ENCODE measurements around the gene SCN4B.

SCN4B gene

DNA sequence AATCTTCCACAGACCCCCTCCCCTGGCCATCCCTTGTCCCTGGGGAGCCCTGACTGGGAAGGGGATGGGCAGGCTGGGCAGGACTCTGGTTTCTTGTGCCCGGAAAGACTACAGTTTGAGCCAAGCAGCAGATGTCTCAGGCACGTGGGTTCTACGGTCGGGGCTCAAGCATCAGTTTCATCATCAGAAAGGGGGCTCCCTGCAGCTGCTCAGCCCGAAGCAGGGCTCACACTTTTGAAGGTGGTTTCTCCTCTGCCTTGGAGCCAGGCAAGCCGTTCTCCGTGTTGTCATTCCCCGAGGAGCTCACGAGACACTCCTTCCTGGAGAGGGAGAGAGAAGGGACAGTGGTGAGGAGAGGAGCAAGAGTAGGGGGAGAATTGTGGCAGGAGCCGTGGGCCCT, 15.8 kb downstream of the SCN4B start:
- in situ Hi-C loops (cut with HindIII; ENCODE audit: low pct_ligation_motif_present, low pct_unique_long_range_greater_than_20kb, low sequenced_read_pairs): no loop called here
- DNase-seq: no peak

DNA sequence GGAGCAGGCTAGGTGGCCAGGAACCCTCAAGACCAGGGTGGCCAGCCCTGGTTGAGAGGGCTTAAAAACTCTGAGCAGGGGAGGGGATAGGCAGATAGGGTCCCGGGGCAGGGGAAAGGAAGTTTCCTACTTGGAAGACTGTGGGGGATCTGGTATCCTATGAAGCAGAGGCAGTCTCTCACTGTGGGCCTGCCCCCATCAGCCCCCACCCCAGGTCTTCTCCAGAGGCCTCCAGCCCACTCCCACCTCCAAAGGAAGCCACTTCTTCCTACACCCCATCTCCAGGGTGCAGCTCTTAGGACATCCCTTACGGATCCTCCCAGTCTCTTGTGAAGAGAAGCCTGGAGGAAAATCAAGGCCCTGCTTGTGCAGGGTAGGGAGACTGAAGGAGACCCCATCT, 16.3 kb downstream of the SCN4B start:
- in situ Hi-C loops (cut with HindIII; ENCODE audit: low pct_ligation_motif_present, low pct_unique_long_range_greater_than_20kb, low sequenced_read_pairs): no loop called here

GRCh38 chr11:118135796-118136165, 16.8 kb downstream of the SCN4B start:
- in situ Hi-C loops (cut with HindIII; ENCODE audit: low pct_ligation_motif_present, low pct_unique_long_range_greater_than_20kb, low sequenced_read_pairs): no loop called here
- no peak for DNase-seq

More for the DNA sequence above, 16.3 kb downstream of the SCN4B start:
- DNase-seq: no peak

GRCh38 chr11:118135051-118135795, 17.4 kb downstream of the SCN4B start:
- no peak for DNase-seq
- in situ Hi-C loops (cut with HindIII; ENCODE audit: low pct_ligation_motif_present, low pct_unique_long_range_greater_than_20kb, low sequenced_read_pairs): no loop called here

- in situ Hi-C loops (cut with HindIII; ENCODE audit: low pct_ligation_motif_present, low pct_unique_long_range_greater_than_20kb, low sequenced_read_pairs): no loop called here
- DNase-seq: no peak
Observed at GRCh38 chr11:118133816-118134215, 18.8 kb downstream of the SCN4B start.

GRCh38 chr11:118132385-118133151, 20.1 kb downstream of the SCN4B start:
- no peak for DNase-seq
- in situ Hi-C loops (cut with HindIII; ENCODE audit: low pct_ligation_motif_present, low pct_unique_long_range_greater_than_20kb, low sequenced_read_pairs): no loop called here

DNA sequence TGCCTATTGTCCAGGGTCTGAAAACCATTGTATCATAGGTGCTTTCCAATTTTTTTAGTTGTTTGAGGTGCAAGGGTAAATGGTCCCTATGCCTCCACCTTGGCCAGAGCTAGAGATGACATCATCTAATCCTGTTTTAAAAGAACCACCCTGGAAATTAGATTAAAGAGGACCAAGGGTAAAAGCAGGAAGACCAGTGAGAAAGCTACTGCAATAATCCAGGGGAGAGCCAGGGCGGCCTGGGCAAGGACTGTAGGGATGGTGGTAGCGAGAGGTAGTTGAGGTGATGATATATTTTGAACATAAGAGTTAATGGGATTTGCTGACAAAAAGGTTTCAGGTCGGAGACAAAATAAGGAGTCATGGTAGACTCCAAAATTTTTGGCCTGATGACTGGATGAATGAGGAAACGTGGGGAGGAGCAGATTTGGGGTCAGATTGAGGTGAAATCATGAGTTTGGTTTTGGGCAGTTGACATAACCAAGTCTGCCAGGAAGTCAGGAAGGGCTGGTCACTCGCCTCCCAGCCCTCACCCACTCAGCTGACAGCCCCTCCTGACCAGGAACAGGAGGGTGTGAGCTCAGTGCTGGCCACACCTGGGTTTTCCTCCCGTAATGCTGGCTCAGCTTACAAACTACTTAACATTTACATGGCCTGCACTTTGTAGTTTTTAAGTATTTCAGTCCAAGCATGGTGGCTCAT, 23.0 kb downstream of the SCN4B start:
- no peak for DNase-seq
- in situ Hi-C loops (cut with HindIII; ENCODE audit: low pct_ligation_motif_present, low pct_unique_long_range_greater_than_20kb, low sequenced_read_pairs): no loop called here

- in situ Hi-C loops (cut with HindIII; ENCODE audit: low pct_ligation_motif_present, low pct_unique_long_range_greater_than_20kb, low sequenced_read_pairs): no loop called here
- no peak for DNase-seq
Observed at GRCh38 chr11:118128721-118129470, 23.7 kb downstream of the SCN4B start.

GRCh38 chr11:118128310-118128709, 24.3 kb downstream of the SCN4B start:
- DNase-seq: no peak
- in situ Hi-C loops (cut with HindIII; ENCODE audit: low pct_ligation_motif_present, low pct_unique_long_range_greater_than_20kb, low sequenced_read_pairs): no loop called here

DNA sequence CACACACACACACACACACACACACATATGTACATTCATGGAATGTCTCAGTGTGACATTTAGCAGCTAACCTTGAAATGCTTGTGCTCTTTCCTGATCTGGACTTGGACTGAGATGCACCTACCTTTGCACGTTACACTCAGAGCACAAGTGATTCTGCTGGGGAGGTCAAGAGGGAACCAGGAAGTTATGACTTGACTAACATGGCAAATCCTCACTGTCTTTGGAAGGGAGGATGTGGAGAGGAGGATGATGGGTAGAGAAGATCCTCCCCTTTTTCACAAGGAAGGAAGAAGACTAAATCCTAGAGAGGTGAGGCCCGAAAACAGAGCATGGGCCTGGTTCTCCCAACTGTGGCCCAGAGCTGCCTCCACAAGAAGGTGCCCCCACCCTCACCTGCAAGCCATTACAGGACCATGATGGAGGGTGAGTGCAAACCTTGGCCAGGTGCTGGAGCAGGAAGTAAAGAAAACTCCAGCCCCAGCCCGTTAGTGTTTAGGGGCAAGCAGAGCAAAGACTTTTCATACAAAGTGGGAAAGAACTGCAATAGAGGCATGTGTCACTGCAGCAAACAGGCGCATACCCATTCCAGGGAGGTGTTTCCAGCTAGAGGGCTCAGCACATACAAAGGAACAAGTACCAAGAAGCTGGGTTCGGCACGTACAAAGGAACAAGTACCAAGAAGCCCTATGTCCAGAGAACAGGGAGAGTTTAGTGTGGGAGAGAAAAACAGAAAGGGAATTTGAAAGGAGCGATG, 26.4 kb downstream of the SCN4B start:
- DNase-seq: peak; percentile 29
- in situ Hi-C loops (cut with HindIII; ENCODE audit: low pct_ligation_motif_present, low pct_unique_long_range_greater_than_20kb, low sequenced_read_pairs): no loop called here

DNA sequence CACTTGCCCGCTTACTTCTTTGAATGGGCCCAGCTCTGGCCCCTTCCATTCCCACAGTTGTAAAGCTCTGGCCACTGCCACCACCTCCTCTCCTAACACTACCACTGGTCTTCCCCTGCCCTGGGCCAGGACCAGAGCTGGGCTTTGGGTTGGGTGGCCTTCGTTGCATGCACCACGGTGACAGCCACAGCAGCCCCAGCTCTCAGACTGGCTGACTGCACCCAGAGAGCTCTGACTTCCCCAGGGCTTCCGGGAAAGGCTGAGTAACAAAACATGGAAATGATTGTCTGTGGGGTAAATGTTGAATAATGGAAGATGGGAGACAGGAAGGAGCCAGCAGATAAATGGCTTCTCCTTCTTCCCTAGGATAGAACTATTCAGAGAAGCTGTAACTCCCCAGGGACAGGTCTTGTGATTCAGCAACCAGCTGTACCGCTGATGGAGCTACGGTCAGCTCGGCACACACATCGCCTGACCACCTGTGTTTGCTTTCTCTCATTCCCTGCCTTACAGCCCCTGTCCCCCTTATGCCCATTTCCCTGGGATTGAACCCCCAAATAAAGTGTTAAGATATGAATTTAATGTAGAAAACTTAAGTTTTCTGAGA, 27.6 kb downstream of the SCN4B start:
- no peak for DNase-seq
- in situ Hi-C loops (cut with HindIII; ENCODE audit: low pct_ligation_motif_present, low pct_unique_long_range_greater_than_20kb, low sequenced_read_pairs): no loop called here

GRCh38 chr11:118120793-118121192, 31.8 kb downstream of the SCN4B start:
- in situ Hi-C loops (cut with HindIII; ENCODE audit: low pct_ligation_motif_present, low pct_unique_long_range_greater_than_20kb, low sequenced_read_pairs): no loop called here

GRCh38 chr11:118117790-118118601, 34.6 kb downstream of the SCN4B start:
- DNase-seq: no peak
- in situ Hi-C loops (cut with HindIII; ENCODE audit: low pct_ligation_motif_present, low pct_unique_long_range_greater_than_20kb, low sequenced_read_pairs): no loop called here

More at GRCh38 chr11:118120793-118121192, 31.8 kb downstream of the SCN4B start:
- no peak for DNase-seq

DNA sequence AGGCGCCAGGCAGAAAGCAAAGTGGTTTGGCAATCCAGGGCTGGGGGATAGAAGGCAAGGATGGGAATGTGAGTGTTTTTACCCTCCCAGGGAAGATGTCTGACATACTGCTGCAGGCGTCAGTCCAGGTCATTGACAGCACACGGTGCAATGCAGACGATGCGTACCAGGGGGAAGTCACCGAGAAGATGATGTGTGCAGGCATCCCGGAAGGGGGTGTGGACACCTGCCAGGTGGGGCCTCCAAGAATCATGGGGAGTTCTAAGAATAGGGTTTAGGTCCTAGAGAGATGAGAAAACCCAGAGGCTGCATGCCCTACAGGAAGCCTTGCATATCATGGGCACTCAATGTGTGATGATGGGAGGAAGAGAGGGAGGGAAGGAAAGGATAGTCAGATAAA, 37.6 kb downstream of the SCN4B start:
- in situ Hi-C loops (cut with HindIII; ENCODE audit: low pct_ligation_motif_present, low pct_unique_long_range_greater_than_20kb, low sequenced_read_pairs): no loop called here
- no peak for DNase-seq

DNA sequence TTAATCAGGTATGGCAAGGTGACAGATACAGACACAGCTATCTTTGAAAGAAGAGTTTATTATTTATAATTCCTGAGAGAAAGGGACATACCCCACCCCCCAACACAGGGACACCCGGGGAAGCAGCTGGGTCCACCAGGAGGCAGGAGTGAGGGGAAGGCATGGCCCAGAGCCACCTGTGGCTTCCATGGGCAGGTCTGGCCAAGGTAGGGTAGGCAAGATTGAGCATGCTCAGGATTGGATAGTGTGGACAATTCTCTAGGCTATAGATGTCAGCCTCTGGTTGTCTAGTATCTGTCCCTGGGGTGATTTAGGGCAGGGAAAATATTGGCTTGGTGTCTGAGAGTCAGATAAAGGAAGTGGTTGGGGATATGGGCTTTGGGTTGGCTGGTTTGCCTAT, 38.4 kb downstream of the SCN4B start:
- no peak for DNase-seq
- in situ Hi-C loops (cut with HindIII; ENCODE audit: low pct_ligation_motif_present, low pct_unique_long_range_greater_than_20kb, low sequenced_read_pairs): no loop called here

DNA sequence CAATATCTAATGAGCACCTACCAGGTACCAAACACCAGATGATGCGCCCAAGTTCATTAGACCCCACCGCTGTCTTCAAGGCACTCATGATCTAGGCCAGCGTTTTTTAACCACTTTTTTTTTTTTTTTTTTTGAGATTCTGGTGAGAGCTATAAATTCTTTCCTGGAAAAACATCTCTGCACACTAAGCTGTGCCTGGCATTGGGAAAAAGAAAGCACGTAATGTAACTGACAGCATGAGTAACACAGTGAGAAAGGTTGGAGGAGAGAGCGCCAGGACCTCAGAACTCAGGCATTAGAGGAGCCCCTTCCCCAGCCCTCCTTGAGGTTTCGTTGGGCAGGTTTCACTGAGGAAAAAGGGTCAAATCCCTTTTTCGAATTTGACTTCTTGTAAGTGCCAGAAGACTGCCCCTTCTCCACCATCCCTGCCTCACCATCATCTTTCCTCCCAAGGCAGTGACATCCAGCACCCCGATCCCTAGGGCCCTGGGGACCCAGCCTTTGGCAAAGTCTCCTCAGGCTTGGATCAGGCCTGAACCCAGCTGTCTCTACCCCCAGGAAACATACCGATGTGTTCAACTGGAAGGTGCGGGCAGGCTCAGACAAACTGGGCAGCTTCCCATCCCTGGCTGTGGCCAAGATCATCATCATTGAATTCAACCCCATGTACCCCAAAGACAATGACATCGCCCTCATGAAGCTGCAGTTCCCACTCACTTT, 39.8 kb downstream of the SCN4B start:
- DNase-seq: no peak
- in situ Hi-C loops (cut with HindIII; ENCODE audit: low pct_ligation_motif_present, low pct_unique_long_range_greater_than_20kb, low sequenced_read_pairs): no loop called here

DNA sequence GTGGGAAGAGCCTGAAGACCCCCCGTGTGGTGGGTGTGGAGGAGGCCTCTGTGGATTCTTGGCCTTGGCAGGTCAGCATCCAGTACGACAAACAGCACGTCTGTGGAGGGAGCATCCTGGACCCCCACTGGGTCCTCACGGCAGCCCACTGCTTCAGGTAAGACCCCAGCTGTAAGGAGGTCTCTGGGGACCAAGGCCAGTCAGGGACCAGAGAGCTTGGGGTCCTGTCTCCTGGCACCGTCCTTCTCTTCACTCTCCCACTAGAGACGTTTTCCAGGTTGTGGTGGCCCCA, 40.9 kb downstream of the SCN4B start:
- in situ Hi-C loops (cut with HindIII; ENCODE audit: low pct_ligation_motif_present, low pct_unique_long_range_greater_than_20kb, low sequenced_read_pairs): no loop called here
- DNase-seq: no peak

Data from ACHN (cell line).